Testis (tissue), 3 donors: ENCODE data around the gene SMYD3. TPM values are rescaled to one million over a fixed set of nuclear protein-coding genes. Genes with fewer than 3 reads are reported as not detected.

Experiments
- DNase-seq: peaks from one replicate; pipeline ENCODE4 v3.0.0-alpha.2; 2019
- H3K27ac ChIP-seq, 2 donors: fragments of 200-600 bp; sonication (generic); one replicate each; pipeline ENCODE4 v1.5.1; 2019
- H3K27me3 ChIP-seq: fragments of 200-600 bp; sonication (generic); one replicate; pipeline ENCODE4 v1.5.1; 2019
- H3K36me3 ChIP-seq: fragments of 200-600 bp; sonication (generic); one replicate; pipeline ENCODE4 v1.5.1; 2017; ENCODE audit warnings: low read depth; ENCODE audit errors: missing control alignments
- H3K4me1 ChIP-seq: fragments of 200-600 bp; sonication (generic); one replicate; pipeline ENCODE4 v1.5.1; 2019
- H3K4me3 ChIP-seq, 2 donors: fragments of 200-600 bp; sonication (generic); one replicate each; pipeline ENCODE4 v1.5.1; 2017 to 2019
- H3K9me3 ChIP-seq: fragments of 200-600 bp; sonication (generic); one replicate; pipeline ENCODE4 v1.5.1; 2017
- POLR2A ChIP-seq: fragments of 450-650 bp; IDR thresholded peaks from one replicate; pipeline ENCODE4 v1.6.1; 2017; ENCODE audit warnings: antibody characterized with exemption, mild to moderate bottlenecking, moderate library complexity
- WGBS, 2 donors: methylation state at CpG; one replicate each; pipeline ENCODE4 v1.1.5; 2018; 5-methylcytosine and 5-hydroxymethylcytosine counted together
- intact Hi-C: fragments of 100-400 bp; cut with DNase I; formaldehyde crosslinking; loops from one replicate; pipeline ENCODE4 v1.15.1; 2023; ENCODE audit warnings: low total_unique reads
- polyA plus RNA-seq: library from polyadenylated mRNA; stranded (reverse); fragments of 350-450 nt; fragmentation: Illumina TruSeq; extraction: RNeasy Lipid Tissue Mini Kit (QIAGEN cat#74804); gene quantifications from one replicate; pipeline ENCODE4 v1.2.3, GENCODE V29; 2014; ENCODE audit warnings: low read depth, low replicate concordance; ENCODE audit not compliant: insufficient read depth
- total RNA-seq, 2 donors: library from RNA; depleted of rRNA; stranded (reverse); fragments of >200 nt; gene quantifications; one replicate each; pipeline ENCODE4 v1.2.3, GENCODE V29; 2016
- TF ChIP-seq, protein P1 (sequence below), 3 experiments: fragments of 450-650 bp in 2 of 3; fragments of 200-600 bp in 1 of 3; sonication (generic) in 1 of 3; IDR thresholded peaks; one replicate each; pipeline ENCODE4 v1.5.1; 2016 to 2019; ENCODE audit warnings: antibody characterized with exemption in 3 of 3, mild to moderate bottlenecking in 2 of 3, moderate library complexity in 1 of 3

SMYD3 gene
- total and polyA plus RNA-seq, 3 donors from 2014 or later: 23.0 to 38.8 (median 38.7) TPM

DNA sequence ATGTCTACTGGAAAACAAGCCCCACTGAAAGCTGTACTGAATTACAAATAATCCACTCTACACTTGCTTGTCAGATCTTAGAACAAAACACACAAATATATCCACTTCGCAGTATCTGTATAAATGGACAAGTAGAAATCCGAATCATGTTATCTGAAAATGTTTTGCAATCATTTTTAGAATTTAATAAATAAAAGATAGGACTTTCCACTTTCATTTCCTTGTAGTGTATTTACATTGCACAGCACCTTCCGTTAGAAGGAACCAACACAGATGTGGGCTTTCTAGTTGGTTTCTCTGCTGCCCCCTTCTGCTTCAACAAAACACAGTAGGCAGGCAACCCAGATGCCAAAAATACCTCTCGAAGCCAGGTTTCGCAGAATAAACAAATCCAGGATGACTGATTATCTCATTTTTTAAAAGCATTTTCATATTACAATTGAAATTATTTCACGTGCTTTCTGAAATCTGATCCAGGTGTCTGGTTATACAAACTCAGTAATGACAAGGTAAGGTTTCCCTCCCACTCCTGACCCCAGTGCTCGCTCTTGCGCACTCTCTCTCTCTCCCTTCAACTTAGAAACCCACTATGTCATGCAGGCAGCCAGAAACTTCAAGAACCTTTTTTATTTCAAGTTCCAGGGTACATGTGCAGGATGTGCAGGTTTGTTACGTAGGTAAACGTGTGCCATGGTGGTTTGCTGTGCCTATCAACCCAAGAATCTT lies 389.9 kb downstream of the SMYD3 start:
- H3K4me3 ChIP-seq: no peak overlapping the region
- H3K36me3 ChIP-seq: no peaks in the 10 kb centered on the region
- no peaks in the 10 kb centered on the region for H3K4me1 ChIP-seq
- no peaks in the 10 kb centered on the region for H3K27me3 ChIP-seq
- TF ChIP-seq, protein P1, sequence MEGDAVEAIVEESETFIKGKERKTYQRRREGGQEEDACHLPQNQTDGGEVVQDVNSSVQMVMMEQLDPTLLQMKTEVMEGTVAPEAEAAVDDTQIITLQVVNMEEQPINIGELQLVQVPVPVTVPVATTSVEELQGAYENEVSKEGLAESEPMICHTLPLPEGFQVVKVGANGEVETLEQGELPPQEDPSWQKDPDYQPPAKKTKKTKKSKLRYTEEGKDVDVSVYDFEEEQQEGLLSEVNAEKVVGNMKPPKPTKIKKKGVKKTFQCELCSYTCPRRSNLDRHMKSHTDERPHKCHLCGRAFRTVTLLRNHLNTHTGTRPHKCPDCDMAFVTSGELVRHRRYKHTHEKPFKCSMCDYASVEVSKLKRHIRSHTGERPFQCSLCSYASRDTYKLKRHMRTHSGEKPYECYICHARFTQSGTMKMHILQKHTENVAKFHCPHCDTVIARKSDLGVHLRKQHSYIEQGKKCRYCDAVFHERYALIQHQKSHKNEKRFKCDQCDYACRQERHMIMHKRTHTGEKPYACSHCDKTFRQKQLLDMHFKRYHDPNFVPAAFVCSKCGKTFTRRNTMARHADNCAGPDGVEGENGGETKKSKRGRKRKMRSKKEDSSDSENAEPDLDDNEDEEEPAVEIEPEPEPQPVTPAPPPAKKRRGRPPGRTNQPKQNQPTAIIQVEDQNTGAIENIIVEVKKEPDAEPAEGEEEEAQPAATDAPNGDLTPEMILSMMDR (IDR thresholded peaks at IDR 0.05): peak in 1 of 3 experiments; percentile 20
- no peak for TF ChIP-seq POLR2A
- intact Hi-C loops: no loop called here
- no peak overlapping the region for H3K27ac ChIP-seq
- DNase-seq: peak; percentile 46
- 68 to 70% methylated on average over 10 of the region's 10 CpGs for WGBS, 2 donors
- H3K9me3 ChIP-seq: no peaks in the 10 kb centered on the region

DNA sequence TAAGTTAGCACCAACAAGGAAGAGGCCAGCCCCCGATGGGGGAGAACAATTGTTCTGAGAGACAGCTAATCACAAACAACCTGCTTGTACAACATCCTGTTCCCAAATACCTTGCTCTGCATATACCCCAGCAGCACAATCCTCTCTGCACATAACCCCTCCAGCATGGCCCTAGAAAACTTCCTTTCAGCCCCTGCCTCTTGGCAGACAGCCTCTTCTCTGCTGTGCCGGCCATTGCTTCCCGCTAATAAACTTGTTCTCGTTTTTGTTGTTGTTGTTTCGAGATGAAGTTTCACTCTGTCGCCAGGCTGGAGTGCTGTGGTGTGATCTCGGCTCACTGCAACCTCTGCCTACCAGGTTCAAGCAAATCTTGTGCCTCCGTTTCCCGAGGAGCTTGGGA lies 392.7 kb downstream of the SMYD3 start:
- intact Hi-C loops: no loop called here
- no peak overlapping the region for H3K4me3 ChIP-seq
- no peaks in the 10 kb centered on the region for H3K27me3 ChIP-seq
- no peak for TF ChIP-seq POLR2A
- TF ChIP-seq, protein P1 (IDR thresholded peaks at IDR 0.05): no peak
- no peaks in the 10 kb centered on the region for H3K36me3 ChIP-seq
- H3K4me1 ChIP-seq: no peaks in the 10 kb centered on the region
- 81 to 88% methylated on average over 9 of the region's 9 CpGs for WGBS, 2 donors
- H3K9me3 ChIP-seq: no peaks in the 10 kb centered on the region
- H3K27ac ChIP-seq: no peak overlapping the region
- DNase-seq: no peak

DNA sequence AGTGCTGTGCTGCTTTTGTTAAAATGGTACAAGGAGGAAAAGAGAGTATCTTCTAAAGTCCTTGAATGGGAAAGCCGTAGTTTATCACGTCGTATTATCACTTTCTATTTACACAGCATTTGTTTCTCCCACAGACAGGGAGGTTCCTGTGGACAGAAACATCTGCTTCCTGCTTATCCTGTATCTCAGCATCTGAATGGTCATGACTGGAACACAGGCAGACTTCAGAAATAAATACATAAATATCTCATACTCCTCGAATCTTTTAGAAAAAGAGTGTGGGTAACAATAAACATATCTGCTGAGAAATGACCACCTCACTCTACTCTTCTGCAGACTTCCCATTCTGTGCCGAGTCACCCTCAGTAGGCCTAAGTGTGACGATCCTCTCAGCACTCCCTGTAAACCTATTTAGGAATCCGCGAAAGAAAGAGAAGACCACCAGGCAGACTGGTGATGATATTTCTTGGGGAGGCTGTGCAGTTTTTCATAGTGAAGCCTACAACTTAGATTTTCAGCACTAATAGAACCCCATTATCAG lies 393.5 kb downstream of the SMYD3 start:
- no peak overlapping the region for H3K4me3 ChIP-seq
- H3K27me3 ChIP-seq: no peaks in the 10 kb centered on the region
- intact Hi-C loops: no loop called here
- no peak for TF ChIP-seq POLR2A
- TF ChIP-seq, protein P1 (IDR thresholded peaks at IDR 0.05): no peak
- no peaks in the 10 kb centered on the region for H3K36me3 ChIP-seq
- no peaks in the 10 kb centered on the region for H3K9me3 ChIP-seq
- no peak for DNase-seq
- no peak overlapping the region for H3K27ac ChIP-seq
- no peaks in the 10 kb centered on the region for H3K4me1 ChIP-seq
- WGBS, 2 donors: 57 to 71% methylated on average over 8 of the region's 8 CpGs

DNA sequence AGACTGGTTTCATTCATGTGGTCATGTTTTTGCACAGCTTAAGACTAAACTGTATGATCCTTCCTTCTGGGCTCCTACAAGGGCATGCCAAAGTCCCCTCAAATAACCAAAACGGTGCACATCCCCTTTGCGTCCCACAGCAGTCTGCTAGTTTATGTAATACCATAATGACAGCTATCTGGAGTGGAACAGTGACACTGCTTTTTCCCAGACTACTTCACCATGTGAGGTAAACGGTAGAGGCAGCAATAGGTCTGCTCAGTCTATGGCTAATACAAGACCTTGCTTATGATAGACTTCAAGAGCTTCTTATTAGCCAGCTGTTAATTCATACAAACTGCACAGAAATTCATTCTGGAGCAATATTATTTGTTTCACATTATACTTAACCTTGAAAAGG lies 395.5 kb downstream of the SMYD3 start:
- Histone ChIP-seq H3K36me3 (no peaks in the 10 kb centered on the region), H3K27ac (no peak overlapping the region), H3K4me3 (no peak overlapping the region), H3K9me3 (no peaks in the 10 kb centered on the region), H3K27me3 (no peaks in the 10 kb centered on the region), H3K4me1 (no peaks in the 10 kb centered on the region)
- intact Hi-C loops: no loop called here
- no peak for TF ChIP-seq POLR2A
- TF ChIP-seq, protein P1 (IDR thresholded peaks at IDR 0.05): no peak
- no peak for DNase-seq
- 82 to 83% methylated on average over 3 of the region's 3 CpGs for WGBS, 2 donors
